GM21360 (cell line): ENCODE measurements around the gene ADRB2.

Source experiments
- ATAC-seq: cut with Tn5 transposase; IDR thresholded peaks from one replicate; pipeline ENCODE4 v1.9.1; 2021; ENCODE audit warnings: mild to moderate bottlenecking, moderate library complexity; ENCODE audit not compliant: unreplicated experiment

The ADRB2 gene

GRCh38 chr5:148804393-148804792, 22.0 kb upstream of the ADRB2 start:
- no peak for ATAC-seq

DNA sequence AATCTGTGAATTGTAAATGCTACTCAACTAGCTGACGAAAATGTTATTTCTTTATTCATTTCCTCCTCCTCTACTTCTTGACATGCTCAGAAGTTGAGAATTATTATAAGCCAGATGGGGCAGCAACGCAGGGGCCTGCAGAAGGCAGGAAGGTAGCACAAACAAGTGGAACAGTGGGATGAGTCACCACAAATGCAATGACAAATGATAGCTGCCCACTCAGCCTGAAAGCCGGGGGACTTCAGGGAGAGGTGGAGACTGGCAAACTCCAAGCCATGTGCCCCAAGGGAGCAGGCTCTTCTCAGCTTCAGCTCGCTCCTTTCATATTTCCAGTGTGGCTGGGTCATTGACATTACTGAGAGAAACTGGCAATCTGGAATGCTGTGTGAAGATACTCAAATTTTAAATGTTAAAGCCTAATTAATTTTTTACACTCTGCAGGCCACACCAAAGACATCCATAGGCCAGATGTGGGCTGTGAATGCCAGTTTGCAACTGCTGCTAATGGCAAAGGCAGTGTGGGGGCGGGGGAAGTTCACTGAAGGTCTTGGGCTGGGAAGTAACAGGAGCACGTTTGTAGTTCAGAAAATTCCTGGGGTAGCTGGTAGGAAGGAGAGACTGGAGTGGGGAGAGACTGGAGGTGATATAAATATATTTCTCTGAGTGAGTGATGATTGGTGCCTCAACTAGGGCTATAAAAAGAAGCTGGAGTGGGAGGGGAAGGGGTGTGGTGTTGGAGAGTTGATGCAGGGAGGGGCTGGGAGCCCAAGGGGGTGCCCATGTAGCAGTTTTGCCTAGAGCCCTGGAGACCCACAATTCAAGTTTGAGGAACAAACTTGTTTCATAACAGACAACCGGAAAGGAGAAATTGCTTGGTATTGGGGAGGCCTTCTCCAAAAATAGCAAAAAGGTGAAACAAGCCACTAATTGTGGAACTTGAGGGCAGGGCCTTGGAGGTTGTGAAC, 20.8 kb upstream of the ADRB2 start:
- ATAC-seq, result peak; percentile 44

DNA sequence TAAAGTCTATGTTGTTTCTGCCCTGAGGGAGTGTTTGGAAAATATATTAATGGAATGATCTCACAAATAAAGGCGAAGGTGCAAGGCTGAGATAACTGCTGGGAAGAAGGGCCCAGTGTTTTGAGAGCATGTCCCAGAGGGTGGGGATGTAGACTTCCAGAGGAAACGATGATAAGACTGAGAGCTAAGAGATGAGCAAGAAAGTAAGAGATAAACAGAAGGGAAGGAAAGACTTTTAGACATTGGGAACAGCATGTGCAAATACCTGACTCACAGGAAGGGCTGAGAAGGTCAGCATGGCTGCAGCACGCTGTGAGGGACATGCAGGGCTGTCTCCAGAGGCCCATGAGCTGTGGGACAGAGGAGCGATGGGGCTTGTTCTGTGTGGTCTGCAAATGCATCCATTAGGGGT, 19.9 kb upstream of the ADRB2 start:
- no peak for ATAC-seq

- ATAC-seq, result no peak
Measured at GRCh38 chr5:148807851-148808250, 18.6 kb upstream of the ADRB2 start.

DNA sequence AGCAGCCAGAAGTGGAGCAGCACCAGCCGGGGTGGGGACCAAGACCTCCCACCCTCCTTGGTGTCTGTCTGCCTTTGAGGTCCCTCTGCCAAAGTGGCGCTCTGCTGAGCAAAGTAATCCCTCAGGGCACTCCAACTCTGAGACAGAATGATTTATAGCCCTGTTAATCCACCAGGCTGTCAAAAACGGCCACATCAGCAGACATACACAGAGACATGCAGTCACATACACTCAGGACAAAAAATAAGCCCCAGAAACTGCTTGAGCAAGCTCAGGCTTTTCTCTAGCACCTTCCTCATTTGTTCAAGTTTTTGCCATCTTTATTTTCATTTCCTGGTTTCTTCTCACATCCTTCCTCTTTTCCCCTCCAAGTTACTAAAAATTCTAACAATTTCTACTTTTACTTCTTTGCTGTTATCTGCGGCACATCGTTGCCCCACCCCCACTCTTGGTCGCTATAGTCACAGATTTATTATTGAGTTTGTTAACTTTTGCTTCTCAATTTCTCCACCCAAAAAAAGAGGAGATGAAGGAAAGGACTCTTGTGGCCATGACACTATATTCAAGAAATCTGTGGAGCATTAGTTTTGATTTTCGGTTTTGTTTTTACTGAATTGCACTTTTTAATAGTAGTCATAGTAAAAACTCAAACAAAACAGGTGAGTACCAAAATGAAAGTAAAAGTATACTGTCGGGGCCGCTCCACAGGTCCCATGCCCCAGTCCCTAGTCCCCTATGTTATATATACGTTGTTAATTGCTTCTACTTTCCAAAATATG, 17.4 kb upstream of the ADRB2 start:
- ATAC-seq, result peak; percentile 66

DNA sequence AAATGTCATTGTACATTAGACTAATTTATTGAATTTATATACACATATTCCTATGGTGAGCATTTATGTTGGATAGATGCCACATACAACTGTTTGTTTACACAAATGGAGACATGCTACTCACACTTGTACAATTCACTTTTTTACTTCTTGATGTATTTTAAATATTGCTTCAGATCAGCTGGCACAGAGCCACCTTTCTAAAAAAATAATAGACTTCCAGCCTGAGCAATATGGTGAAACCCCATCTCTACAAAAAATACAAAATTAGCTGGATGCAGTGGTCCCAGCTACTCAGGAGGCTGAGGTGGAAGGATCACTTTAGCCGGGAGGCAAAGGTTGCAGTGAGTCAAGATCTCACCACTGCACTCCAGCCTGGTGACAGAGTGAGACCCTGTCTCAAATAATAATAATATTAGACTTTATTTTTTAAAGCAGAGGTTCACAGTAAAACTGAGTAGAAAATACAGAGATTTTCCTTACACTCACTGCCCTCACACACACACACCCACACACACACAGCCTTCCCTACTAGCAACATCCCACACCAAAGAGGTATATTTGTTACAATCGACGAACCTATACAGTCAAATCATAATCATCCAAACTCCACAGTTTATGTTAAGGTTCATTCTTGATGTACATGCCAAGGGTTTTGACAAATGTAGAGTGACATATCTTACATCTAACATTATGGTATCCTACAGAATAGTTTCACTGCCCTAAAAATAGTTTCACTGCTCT, 16.5 kb upstream of the ADRB2 start:
- ATAC-seq, result no peak

- ATAC-seq, result no peak
Measured at GRCh38 chr5:148810823-148811222, 15.6 kb upstream of the ADRB2 start.

DNA sequence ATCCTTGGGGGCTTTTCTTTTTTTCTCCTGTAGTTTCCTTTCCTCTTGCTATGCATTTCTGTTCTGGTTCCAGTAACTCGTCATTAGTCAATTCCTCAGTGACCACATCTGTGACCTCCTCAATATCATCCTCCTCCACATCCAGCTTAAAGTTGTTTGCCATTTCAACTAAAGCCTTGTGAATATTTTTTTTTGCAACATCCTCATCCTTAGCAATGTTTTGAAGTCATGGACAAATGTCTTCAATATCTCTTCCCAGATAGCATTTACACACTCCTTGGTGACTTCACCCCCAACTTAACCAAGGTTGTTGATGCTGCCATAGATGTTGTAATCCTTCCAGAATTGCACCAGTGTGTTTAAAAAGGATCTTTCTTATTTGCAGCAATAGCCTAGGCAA, 14.7 kb upstream of the ADRB2 start:
- ATAC-seq, result no peak

- no peak for ATAC-seq
Measured at GRCh38 chr5:148815086-148815485, 11.3 kb upstream of the ADRB2 start.

DNA sequence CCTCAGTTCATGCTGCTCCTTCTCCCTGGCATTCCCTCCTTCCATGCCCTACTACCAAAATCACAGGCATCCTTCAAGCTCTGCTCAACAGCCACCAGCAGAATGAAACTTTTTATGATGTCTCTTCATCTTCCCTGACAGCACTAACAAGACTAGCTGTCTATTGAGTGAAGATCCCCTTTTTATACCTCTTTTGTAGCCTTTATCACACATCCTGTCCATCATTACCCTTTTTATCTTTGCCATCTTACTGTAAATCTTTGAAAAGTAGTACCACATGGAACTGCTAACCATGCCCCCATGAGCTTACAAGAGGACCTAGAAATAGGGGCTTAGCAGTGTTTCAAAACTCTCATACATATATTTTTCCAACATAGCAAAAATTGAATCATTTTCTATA, 10.8 kb upstream of the ADRB2 start:
- ATAC-seq, result no peak

GRCh38 chr5:148816357-148816756, 10.1 kb upstream of the ADRB2 start:
- no peak for ATAC-seq

DNA sequence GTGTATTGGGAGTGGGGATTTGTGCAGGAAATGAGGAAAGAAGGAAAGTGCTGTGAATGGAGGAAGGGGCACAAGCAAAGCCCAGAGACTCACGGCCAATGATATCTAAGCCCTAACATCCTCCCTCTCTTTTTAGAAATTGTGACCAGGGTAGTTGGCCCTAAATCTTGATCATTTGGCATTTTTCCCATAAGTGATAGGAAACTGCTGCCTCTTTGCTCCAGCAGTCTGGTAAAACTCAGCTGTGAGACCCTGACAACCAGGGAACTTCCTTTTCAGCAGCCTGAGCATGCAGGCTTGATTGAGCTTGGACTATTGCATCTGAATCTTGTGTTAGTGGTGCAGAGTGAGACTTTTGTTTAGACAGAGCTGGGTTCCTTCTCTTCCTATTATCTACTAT, 9.6 kb upstream of the ADRB2 start:
- no peak for ATAC-seq

GRCh38 chr5:148817606-148818005, 8.8 kb upstream of the ADRB2 start:
- no peak for ATAC-seq

GRCh38 chr5:148820461-148821395, 5.7 kb upstream of the ADRB2 start:
- peak; percentile 58 for ATAC-seq

GRCh38 chr5:148823871-148824270, 2.5 kb upstream of the ADRB2 start:
- ATAC-seq, result no peak

GRCh38 chr5:148825716-148826052, 727 bp upstream of the ADRB2 start:
- peak; percentile 12 for ATAC-seq

DNA sequence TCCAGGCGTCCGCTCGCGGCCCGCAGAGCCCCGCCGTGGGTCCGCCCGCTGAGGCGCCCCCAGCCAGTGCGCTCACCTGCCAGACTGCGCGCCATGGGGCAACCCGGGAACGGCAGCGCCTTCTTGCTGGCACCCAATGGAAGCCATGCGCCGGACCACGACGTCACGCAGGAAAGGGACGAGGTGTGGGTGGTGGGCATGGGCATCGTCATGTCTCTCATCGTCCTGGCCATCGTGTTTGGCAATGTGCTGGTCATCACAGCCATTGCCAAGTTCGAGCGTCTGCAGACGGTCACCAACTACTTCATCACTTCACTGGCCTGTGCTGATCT, 294 bp downstream of the ADRB2 start:
- ATAC-seq, result no peak

GRCh38 chr5:148827723-148828122, 1.3 kb downstream of the ADRB2 start:
- ATAC-seq, result no peak

DNA sequence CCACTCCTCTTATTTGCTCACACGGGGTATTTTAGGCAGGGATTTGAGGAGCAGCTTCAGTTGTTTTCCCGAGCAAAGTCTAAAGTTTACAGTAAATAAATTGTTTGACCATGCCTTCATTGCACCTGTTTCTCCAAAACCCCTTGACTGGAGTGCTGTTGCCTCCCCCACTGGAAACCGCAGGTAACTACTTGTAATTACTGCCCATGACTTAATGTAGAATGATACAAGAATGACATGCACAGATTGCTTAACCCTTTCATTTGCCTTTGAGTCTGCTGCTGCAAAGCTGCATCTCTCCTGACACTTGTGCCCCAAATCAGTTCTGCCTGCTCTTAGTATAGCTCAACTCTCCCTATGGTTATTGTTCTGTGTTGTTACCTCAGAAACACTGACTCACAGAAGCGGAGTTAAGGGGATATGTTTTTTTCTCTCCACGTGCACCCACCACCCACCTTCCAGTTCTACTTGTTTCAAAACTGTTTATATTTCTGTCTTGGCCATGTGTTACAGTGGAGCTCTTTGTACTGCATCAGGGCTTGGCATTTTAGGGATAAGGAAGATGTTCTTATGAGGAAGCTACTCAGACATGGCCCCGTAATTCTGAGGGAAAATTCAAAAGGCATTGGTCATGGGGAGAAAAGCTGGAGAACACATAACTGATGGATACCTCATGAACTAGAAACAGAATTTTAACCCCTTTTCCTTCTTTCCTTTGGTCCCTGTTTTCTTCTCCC, 2.3 kb downstream of the ADRB2 start:
- ATAC-seq, result no peak

GRCh38 chr5:148829248-148829594, 2.8 kb downstream of the ADRB2 start:
- no peak for ATAC-seq
